PC-3 (cell line): Measurements from ENCODE around the gene B3GNT8. TPM values are rescaled to one million over a fixed set of nuclear protein-coding genes. Genes with fewer than 3 reads are reported as not detected.

Experiments used
- ATAC-seq: fragments of 200-7000 bp; cut with Tn5 transposase; 2 replicates; pipeline ENCODE4 v1.9.1; 2020; ENCODE audit warnings: mild to moderate bottlenecking, moderate library complexity
- BruUV-seq: library from RNA; stranded (reverse); fragments of 400-500 nt; replicated peaks from 2 replicates; lab custom pipeline; 2021; lab: Mats Ljungman, UMichigan
- CTCF ChIA-PET: fragments of 300-600 bp; sonication (Branson Sonifier 250); formaldehyde crosslinking; loops from one replicate; lab custom pipeline; 2022; ENCODE audit warnings: antibody characterized with exemption; lab: Charles Lee
- POLR2A ChIA-PET: fragments of 300-600 bp; sonication (Branson Sonifier 250); formaldehyde crosslinking; loops from one replicate; lab custom pipeline; 2022; ENCODE audit warnings: antibody characterized with exemption; ENCODE audit not compliant: unreplicated experiment; lab: Charles Lee
- DNase-seq: peaks from one replicate; pipeline ENCODE4 v3.0.0-alpha.2; 2015
- H2AFZ ChIP-seq: fragments of 300-600 bp; sonication (generic); 2 replicates; pipeline ENCODE4 v1.6.0; 2016; ENCODE audit warnings: antibody characterized with exemption, low read length
- H3F3A ChIP-seq: fragments of 300-600 bp; sonication (generic); one replicate; pipeline ENCODE4 v1.6.0; 2017; ENCODE audit warnings: antibody characterized with exemption, low read length, control low read depth, mild to moderate bottlenecking; ENCODE audit not compliant: unreplicated experiment
- H3K27ac ChIP-seq: fragments of 300-600 bp; sonication (generic); 2 replicates; pipeline ENCODE4 v1.5.1; 2016; ENCODE audit warnings: mild to moderate bottlenecking, low read length
- H3K27me3 ChIP-seq: fragments of 300-600 bp; sonication (generic); 2 replicates; pipeline ENCODE4 v1.6.1; 2016; ENCODE audit warnings: low read length, mixed read lengths
- H3K36me3 ChIP-seq: fragments of 300-600 bp; sonication (generic); 2 replicates; pipeline ENCODE4 v1.6.1; 2016; ENCODE audit warnings: low read depth, mixed run types, low read length, mixed read lengths
- H3K4me1 ChIP-seq: fragments of 300-600 bp; sonication (generic); 2 replicates; pipeline ENCODE4 v1.5.1; 2016; ENCODE audit warnings: low read length; ENCODE audit not compliant: insufficient read depth
- H3K4me2 ChIP-seq: fragments of 300-600 bp; sonication (generic); 2 replicates; pipeline ENCODE4 v1.6.0; 2016; ENCODE audit warnings: low read length
- H3K4me3 ChIP-seq: fragments of 300-600 bp; sonication (generic); 2 replicates; pipeline ENCODE4 v1.5.1; 2016; ENCODE audit warnings: mild to moderate bottlenecking, low read length, mixed read lengths
- H3K79me2 ChIP-seq: fragments of 300-600 bp; sonication (generic); 2 replicates; pipeline ENCODE4 v1.6.1; 2017; ENCODE audit warnings: low read length, mixed read lengths
- H3K9ac ChIP-seq: fragments of 300-600 bp; sonication (generic); 2 replicates; pipeline ENCODE4 v1.6.0; 2016; ENCODE audit warnings: mild to moderate bottlenecking, low read length
- H3K9me2 ChIP-seq: fragments of 300-600 bp; sonication (generic); replicated peaks from 2 replicates; pipeline ENCODE4 v1.6.1; 2016; ENCODE audit warnings: mixed run types, low read length, mixed read lengths
- H3K9me3 ChIP-seq: fragments of 300-600 bp; sonication (generic); 2 replicates; pipeline ENCODE4 v1.6.1; 2016; ENCODE audit warnings: low read length, mixed read lengths
- H4K20me1 ChIP-seq: fragments of 300-600 bp; sonication (generic); 2 replicates; pipeline ENCODE4 v1.6.1; 2016; ENCODE audit warnings: low read length, mixed read lengths
- EZH2 ChIP-seq: fragments of 300-600 bp; sonication (generic); IDR thresholded peaks from one replicate; pipeline ENCODE4 v1.6.1; 2017; ENCODE audit warnings: antibody characterized with exemption, mild to moderate bottlenecking, low read length; ENCODE audit not compliant: unreplicated experiment
- EZH2phosphoT487 ChIP-seq: fragments of 300-600 bp; sonication (generic); IDR thresholded peaks from 2 replicates; pipeline ENCODE4 v1.6.1; 2018; ENCODE audit warnings: mild to moderate bottlenecking, antibody characterized with exemption, low read length, borderline replicate concordance
- intact Hi-C: fragments of 100-400 bp; cut with micrococcal nuclease; formaldehyde crosslinking; loops from 2 replicates; pipeline ENCODE4 v1.9.0; 2023
- total RNA-seq: library from RNA; depleted of rRNA; stranded (reverse); fragments of >200 nt; gene quantifications from 2 replicates; pipeline ENCODE4 v1.2.3, GENCODE V29; 2014
- TF ChIP-seq, protein P1 (sequence below): fragments of 300-600 bp; sonication (generic); conservative IDR thresholded peaks from 2 replicates; pipeline ENCODE4 v1.5.1; 2017; ENCODE audit warnings: antibody characterized with exemption, low read depth, mild to moderate bottlenecking, low read length

The B3GNT8 gene
- total RNA-seq, 1 experiment from 2014 or later: 2.3 TPM

- TF ChIP-seq EZH2: no peak
- TF ChIP-seq EZH2phosphoT487: no peak
- TF ChIP-seq, protein P1, sequence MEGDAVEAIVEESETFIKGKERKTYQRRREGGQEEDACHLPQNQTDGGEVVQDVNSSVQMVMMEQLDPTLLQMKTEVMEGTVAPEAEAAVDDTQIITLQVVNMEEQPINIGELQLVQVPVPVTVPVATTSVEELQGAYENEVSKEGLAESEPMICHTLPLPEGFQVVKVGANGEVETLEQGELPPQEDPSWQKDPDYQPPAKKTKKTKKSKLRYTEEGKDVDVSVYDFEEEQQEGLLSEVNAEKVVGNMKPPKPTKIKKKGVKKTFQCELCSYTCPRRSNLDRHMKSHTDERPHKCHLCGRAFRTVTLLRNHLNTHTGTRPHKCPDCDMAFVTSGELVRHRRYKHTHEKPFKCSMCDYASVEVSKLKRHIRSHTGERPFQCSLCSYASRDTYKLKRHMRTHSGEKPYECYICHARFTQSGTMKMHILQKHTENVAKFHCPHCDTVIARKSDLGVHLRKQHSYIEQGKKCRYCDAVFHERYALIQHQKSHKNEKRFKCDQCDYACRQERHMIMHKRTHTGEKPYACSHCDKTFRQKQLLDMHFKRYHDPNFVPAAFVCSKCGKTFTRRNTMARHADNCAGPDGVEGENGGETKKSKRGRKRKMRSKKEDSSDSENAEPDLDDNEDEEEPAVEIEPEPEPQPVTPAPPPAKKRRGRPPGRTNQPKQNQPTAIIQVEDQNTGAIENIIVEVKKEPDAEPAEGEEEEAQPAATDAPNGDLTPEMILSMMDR: no peak
- no peaks in the 10 kb centered on the region for H3K9me3 ChIP-seq
- H3K4me1 ChIP-seq: no peaks in the 10 kb centered on the region
- ChIA-PET POLR2A (no interaction called here), CTCF (interaction anchor here (1.2 kb wide), 1 partner anchor 118 kb away, joined by 5 read pairs; no protein-coding TSS in a partner anchor)
- DNase-seq (no peak), ATAC-seq (no peak)
- intact Hi-C loops: no loop called here
- no TSS peak for BruUV-seq
- no peaks in the 10 kb centered on the region for H3K9me2 ChIP-seq
- H3K9ac ChIP-seq: no peak overlapping the region
- no peaks in the 10 kb centered on the region for H3K36me3 ChIP-seq
- no peak overlapping the region for H3K27ac ChIP-seq
- H3F3A ChIP-seq: no peaks in the 10 kb centered on the region
- no peaks in the 10 kb centered on the region for H3K79me2 ChIP-seq
- no peaks in the 10 kb centered on the region for H4K20me1 ChIP-seq
- H2AFZ ChIP-seq: no peak overlapping the region
- H3K4me3 ChIP-seq: no peak overlapping the region
- no peak overlapping the region for H3K4me2 ChIP-seq
- no peaks in the 10 kb centered on the region for H3K27me3 ChIP-seq
These were observed 18.4 kb upstream of the B3GNT8 start for GRCh38 chr19:41445575-41445974.

- Histone ChIP-seq H3K27ac (no peak overlapping the region), H3K4me1 (peaks cover 3% of the 10 kb centered on the region; the same call in 1 of the 2 replicates), H3K9me3 (no peaks in the 10 kb centered on the region), H3K36me3 (no peaks in the 10 kb centered on the region), H3K9ac (no peak overlapping the region), H3K9me2 (no peaks in the 10 kb centered on the region), H2AFZ (no peak overlapping the region), H3K4me3 (no peak overlapping the region), H3K79me2 (0 out of 2 replicates have a peak, but pooled peaks cover 2% of the 10 kb centered on the region), H4K20me1 (no peaks in the 10 kb centered on the region), H3K4me2 (no peak overlapping the region), H3K27me3 (no peaks in the 10 kb centered on the region), H3F3A (no peaks in the 10 kb centered on the region)
- POLR2A ChIA-PET: no interaction called here
- no peak for TF ChIP-seq EZH2phosphoT487
- intact Hi-C loops: no loop called here
- no peak for ATAC-seq
- CTCF ChIA-PET: no interaction called here
- DNase-seq: no peak
- no TSS peak for BruUV-seq
These were observed 16.8 kb upstream of the B3GNT8 start for GRCh38 chr19:41443813-41444455.

- Histone ChIP-seq H3K4me1 (peaks cover 6% of the 10 kb centered on the region; the same call in 1 of the 2 replicates), H2AFZ (no peak within 1 kb of the TSS), H3K4me2 (no peak within 1 kb of the TSS), H3K36me3 (no peaks in the 10 kb centered on the region), H3K9ac (no peak within 1 kb of the TSS), H3K9me3 (no peaks in the 10 kb centered on the region), H3K27me3 (no peaks in the 10 kb centered on the region), H3F3A (no peaks in the 10 kb centered on the region), H3K4me3 (no peak within 1 kb of the TSS), H3K9me2 (no peaks in the 10 kb centered on the region), H3K79me2 (peaks cover 9% of the 10 kb centered on the region; the same call in 1 of the 2 replicates), H3K27ac (no peak within 1 kb of the TSS), H4K20me1 (no peaks in the 10 kb centered on the region)
- ChIA-PET POLR2A (no interaction called here), CTCF (no interaction called here)
- no peak for DNase-seq
- intact Hi-C loops: no loop called here
- no peak for ATAC-seq
- BruUV-seq: no TSS peak
- TF ChIP-seq EZH2phosphoT487 (no peak), EZH2 (no peak)
- TF ChIP-seq, protein P1: no peak
These were observed 15.5 kb upstream of the B3GNT8 start, which contains the start of gene ERICH4 for GRCh38 chr19:41442473-41443355. TSS of gene ERICH4 (plus strand) at chr19:41443156. CDS start at chr19:41443170, 14 bp downstream.
